DMS153 treated with DMSO at 0.1 percent for 48 hours (cell line): Measurements from ENCODE around the gene RRAGB.
"Not testable (repeated sequence)": the region's sequence is repeated elsewhere in the genome, so short reads cannot be mapped to it uniquely, and the experiment has no call there.

Experiments
- DNase-seq: peaks from one replicate; lab custom pipeline; 2025; ENCODE audit not compliant: unreplicated experiment; lab: John Stamatoyannopoulos, UW

The RRAGB gene

GRCh38 chrX:55759478-55759877 lies 41.9 kb downstream of the RRAGB start:
- no peak for DNase-seq

GRCh38 chrX:55767100-55767499 lies 49.6 kb downstream of the RRAGB start:
- DNase-seq: no peak

GRCh38 chrX:55774419-55774818 lies 56.9 kb downstream of the RRAGB start:
- not testable (repeated sequence) for DNase-seq

- no peak for DNase-seq
Measured at GRCh38 chrX:55777596-55777995, 60.0 kb downstream of the RRAGB start.

- no peak for DNase-seq
Measured at GRCh38 chrX:55778322-55778721, 60.8 kb downstream of the RRAGB start.

GRCh38 chrX:55783723-55784122 lies 66.2 kb downstream of the RRAGB start:
- DNase-seq: no peak

GRCh38 chrX:55787063-55787462 lies 69.5 kb downstream of the RRAGB start:
- no peak for DNase-seq

- DNase-seq: no peak
Measured at GRCh38 chrX:55787727-55788126, 70.2 kb downstream of the RRAGB start.

- no peak for DNase-seq
Measured at GRCh38 chrX:55794405-55794804, 76.9 kb downstream of the RRAGB start.

GRCh38 chrX:55796496-55796895 lies 78.9 kb downstream of the RRAGB start:
- DNase-seq: no peak

- no peak for DNase-seq
Measured at GRCh38 chrX:55801811-55802210, 84.3 kb downstream of the RRAGB start.
